Thyroid gland (tissue), 4 donors: ENCODE measurements around the gene WFDC2.

Experiments used
- CTCF ChIP-seq, 6 experiments: fragments of 200-600 bp in 3 of 6; fragments of 450-650 bp in 3 of 6; sonication (generic) in 3 of 6; IDR thresholded peaks; one replicate each; pipeline ENCODE4 v1.5.1; 2016 to 2019; ENCODE audit warnings: antibody characterized with exemption in 6 of 6, mild to moderate bottlenecking in 2 of 6, inconsistent platforms in 1 of 6, moderate library complexity in 1 of 6
- POLR2A ChIP-seq, 2 donors: fragments of 450-650 bp; IDR thresholded peaks; one replicate each; pipeline ENCODE4 v1.6.1; 2017; ENCODE audit warnings: antibody characterized with exemption in 2 of 2, mild to moderate bottlenecking in 2 of 2, moderate library complexity in 1 of 2

GRCh38 chr20:45467172-45467571 is 2.4 kb upstream of the WFDC2 start:
- TF ChIP-seq POLR2A (IDR thresholded peaks at IDR 0.05) (no peak), CTCF (IDR thresholded peaks at IDR 0.05) (no peak)
